ENCODE measurements around the gene AK4.

DNA sequence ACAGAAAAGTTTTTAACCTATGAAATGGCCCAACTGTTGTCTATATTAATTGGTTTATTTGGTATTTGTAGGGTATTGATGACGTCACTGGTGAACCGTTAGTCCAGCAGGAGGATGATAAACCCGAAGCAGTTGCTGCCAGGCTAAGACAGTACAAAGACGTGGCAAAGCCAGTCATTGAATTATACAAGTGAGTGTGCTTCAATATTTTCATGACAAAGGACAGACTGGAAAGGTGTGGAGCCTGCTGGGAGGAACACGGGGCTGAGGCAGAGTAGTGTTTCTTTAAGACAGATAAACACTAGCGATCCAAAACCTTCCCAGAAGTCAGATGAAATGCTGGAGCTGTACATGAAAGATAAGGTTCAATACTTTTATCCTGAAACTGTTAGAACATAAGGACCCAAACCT, 76.7 kb downstream of the AK4 start:
- TF ChIP-seq, protein P1, sequence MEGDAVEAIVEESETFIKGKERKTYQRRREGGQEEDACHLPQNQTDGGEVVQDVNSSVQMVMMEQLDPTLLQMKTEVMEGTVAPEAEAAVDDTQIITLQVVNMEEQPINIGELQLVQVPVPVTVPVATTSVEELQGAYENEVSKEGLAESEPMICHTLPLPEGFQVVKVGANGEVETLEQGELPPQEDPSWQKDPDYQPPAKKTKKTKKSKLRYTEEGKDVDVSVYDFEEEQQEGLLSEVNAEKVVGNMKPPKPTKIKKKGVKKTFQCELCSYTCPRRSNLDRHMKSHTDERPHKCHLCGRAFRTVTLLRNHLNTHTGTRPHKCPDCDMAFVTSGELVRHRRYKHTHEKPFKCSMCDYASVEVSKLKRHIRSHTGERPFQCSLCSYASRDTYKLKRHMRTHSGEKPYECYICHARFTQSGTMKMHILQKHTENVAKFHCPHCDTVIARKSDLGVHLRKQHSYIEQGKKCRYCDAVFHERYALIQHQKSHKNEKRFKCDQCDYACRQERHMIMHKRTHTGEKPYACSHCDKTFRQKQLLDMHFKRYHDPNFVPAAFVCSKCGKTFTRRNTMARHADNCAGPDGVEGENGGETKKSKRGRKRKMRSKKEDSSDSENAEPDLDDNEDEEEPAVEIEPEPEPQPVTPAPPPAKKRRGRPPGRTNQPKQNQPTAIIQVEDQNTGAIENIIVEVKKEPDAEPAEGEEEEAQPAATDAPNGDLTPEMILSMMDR (IDR thresholded peaks at IDR 0.05 in 4 of 5, conservative IDR thresholded peaks at IDR 0.05 in 1 of 5), result no peak
- no peak for TF ChIP-seq POLR2A (IDR thresholded peaks at IDR 0.05)
